Measurements from ENCODE around the gene NCF4. TPM values are rescaled to one million over a fixed set of nuclear protein-coding genes. Genes with fewer than 3 reads are reported as not detected.

The NCF4 gene
- total RNA-seq, 2 experiments from 2014 or later: 44.1 to 48.2 TPM

GRCh38 chr22:36913427-36914389 is 52.9 kb downstream of the NCF4 start, which contains the start of gene CSF2RB:
Gene CSF2RB, plus strand, starts transcription at chr22:36913628. Its CDS starts 8,580 bp downstream, at chr22:36922208.
- Mint-ChIP-seq H3K36me3 (ENCODE audit: low read depth) (no peaks in the 10 kb centered on the region), H3K4me1 (ENCODE audit: low read depth) (no peaks in the 10 kb centered on the region), H3K4me3 (peak within 1 kb of the TSS; percentile 20), H3K27me3 (ENCODE audit: low read depth) (peaks cover 32% of the 10 kb centered on the region), H3K27ac (peak within 1 kb of the TSS; percentile 27), H3K9me3 (ENCODE audit: insufficient read depth) (no peaks in the 10 kb centered on the region)
- no peak for ATAC-seq
- CTCF ChIA-PET: interaction anchor here (1.5 kb wide), 1 partner anchor 58 kb away, joined by 6 read pairs; no protein-coding TSS in a partner anchor
- no peak for DNase-seq
- POLR2A ChIA-PET: interaction anchor here (0.9 kb wide), 1 partner anchor 52 kb away, joined by 4 read pairs; no protein-coding TSS in a partner anchor

- peaks cover 32% of the 10 kb centered on the region for H3K27me3 Mint-ChIP-seq (ENCODE audit: low read depth)
These were observed 53.6 kb downstream of the NCF4 start for GRCh38 chr22:36914390-36914752.

GRCh38 chr22:36916034-36916433 is 55.2 kb downstream of the NCF4 start:
- ATAC-seq (no peak), DNase-seq (no peak)
- CTCF ChIA-PET: no interaction called here
- no peaks in the 10 kb centered on the region for H3K9me3 Mint-ChIP-seq (ENCODE audit: insufficient read depth)
- no peak overlapping the region for H3K4me3 Mint-ChIP-seq
- no peaks in the 10 kb centered on the region for H3K36me3 Mint-ChIP-seq (ENCODE audit: low read depth)
- POLR2A ChIA-PET: no interaction called here
- no peak overlapping the region for H3K27ac Mint-ChIP-seq
- no peaks in the 10 kb centered on the region for H3K4me1 Mint-ChIP-seq (ENCODE audit: low read depth)
- peaks cover 31% of the 10 kb centered on the region for H3K27me3 Mint-ChIP-seq (ENCODE audit: low read depth)

More at GRCh38 chr22:36914390-36914752, 53.6 kb downstream of the NCF4 start:
- ATAC-seq: no peak
- Mint-ChIP-seq H3K9me3 (ENCODE audit: insufficient read depth) (no peaks in the 10 kb centered on the region), H3K36me3 (ENCODE audit: low read depth) (no peaks in the 10 kb centered on the region), H3K27ac (peak overlapping the region; percentile 27), H3K4me1 (ENCODE audit: low read depth) (no peaks in the 10 kb centered on the region), H3K4me3 (no peak overlapping the region)
- CTCF ChIA-PET: interaction anchor here (1.3 to 1.5 kb wide), 2 partner anchors 58 to 59 kb away, joined by 6 read pairs; no protein-coding TSS in a partner anchor
- DNase-seq: no peak
- POLR2A ChIA-PET: interaction anchor here (0.9 kb wide), 1 partner anchor 53 kb away, joined by 4 read pairs; no protein-coding TSS in a partner anchor

- H3K4me1 Mint-ChIP-seq (ENCODE audit: low read depth): no peaks in the 10 kb centered on the region
- POLR2A ChIA-PET: no interaction called here
- CTCF ChIA-PET: interaction anchor here (2.0 kb wide), 1 partner anchor 62 kb away, joined by 7 read pairs; no protein-coding TSS in a partner anchor
- H3K9me3 Mint-ChIP-seq (ENCODE audit: insufficient read depth): no peaks in the 10 kb centered on the region
- no peak overlapping the region for H3K4me3 Mint-ChIP-seq
- no peaks in the 10 kb centered on the region for H3K36me3 Mint-ChIP-seq (ENCODE audit: low read depth)
- H3K27me3 Mint-ChIP-seq (ENCODE audit: low read depth): peaks cover 25% of the 10 kb centered on the region
- DNase-seq: no peak
- no peak for ATAC-seq
- no peak overlapping the region for H3K27ac Mint-ChIP-seq
These were observed 57.9 kb downstream of the NCF4 start for GRCh38 chr22:36918586-36919284.

- ATAC-seq: no peak
- CTCF ChIA-PET: no interaction called here
- no peak overlapping the region for H3K27ac Mint-ChIP-seq
- peaks cover 20% of the 10 kb centered on the region for H3K27me3 Mint-ChIP-seq (ENCODE audit: low read depth)
- DNase-seq: no peak
- peaks cover 17% of the 10 kb centered on the region for H3K4me1 Mint-ChIP-seq (ENCODE audit: low read depth)
- H3K9me3 Mint-ChIP-seq (ENCODE audit: insufficient read depth): no peaks in the 10 kb centered on the region
- H3K36me3 Mint-ChIP-seq (ENCODE audit: low read depth): no peaks in the 10 kb centered on the region
- POLR2A ChIA-PET: no interaction called here
- H3K4me3 Mint-ChIP-seq: no peak overlapping the region
These were observed 60.7 kb downstream of the NCF4 start for GRCh38 chr22:36921309-36922104.

GRCh38 chr22:36922105-36922608 is 61.4 kb downstream of the NCF4 start:
- H3K9me3 Mint-ChIP-seq (ENCODE audit: insufficient read depth): no peaks in the 10 kb centered on the region
- peaks cover 23% of the 10 kb centered on the region for H3K4me1 Mint-ChIP-seq (ENCODE audit: low read depth)
- no peak for DNase-seq
- H3K27me3 Mint-ChIP-seq (ENCODE audit: low read depth): peaks cover 16% of the 10 kb centered on the region
- ChIA-PET CTCF (no interaction called here), POLR2A (no interaction called here)
- no peak overlapping the region for H3K27ac Mint-ChIP-seq
- no peak overlapping the region for H3K4me3 Mint-ChIP-seq
- ATAC-seq: no peak
- no peaks in the 10 kb centered on the region for H3K36me3 Mint-ChIP-seq (ENCODE audit: low read depth)

- no peak for DNase-seq
- Mint-ChIP-seq H3K27me3 (ENCODE audit: low read depth) (peaks cover 15% of the 10 kb centered on the region), H3K9me3 (ENCODE audit: insufficient read depth) (no peaks in the 10 kb centered on the region), H3K4me3 (no peak overlapping the region), H3K27ac (no peak overlapping the region), H3K4me1 (ENCODE audit: low read depth) (peaks cover 26% of the 10 kb centered on the region), H3K36me3 (ENCODE audit: low read depth) (no peaks in the 10 kb centered on the region)
- ChIA-PET CTCF (no interaction called here), POLR2A (no interaction called here)
- no peak for ATAC-seq
These were observed 61.9 kb downstream of the NCF4 start for GRCh38 chr22:36922711-36923110.

GRCh38 chr22:36923131-36923788 is 62.5 kb downstream of the NCF4 start:
- Mint-ChIP-seq H3K4me3 (no peak overlapping the region), H3K4me1 (ENCODE audit: low read depth) (peaks cover 26% of the 10 kb centered on the region)
- POLR2A ChIA-PET: no interaction called here

GRCh38 chr22:36924151-36924698 is 63.4 kb downstream of the NCF4 start:
- Mint-ChIP-seq H3K4me3 (no peak overlapping the region), H3K27ac (no peak overlapping the region), H3K36me3 (ENCODE audit: low read depth) (no peaks in the 10 kb centered on the region), H3K27me3 (ENCODE audit: low read depth) (peaks cover 16% of the 10 kb centered on the region), H3K4me1 (ENCODE audit: low read depth) (peaks cover 26% of the 10 kb centered on the region), H3K9me3 (ENCODE audit: insufficient read depth) (no peaks in the 10 kb centered on the region)
- ChIA-PET CTCF (no interaction called here), POLR2A (no interaction called here)
- ATAC-seq (no peak), DNase-seq (no peak)

More at GRCh38 chr22:36923131-36923788, 62.5 kb downstream of the NCF4 start:
- no peak for DNase-seq
- ATAC-seq: no peak
- CTCF ChIA-PET: no interaction called here
- H3K27me3 Mint-ChIP-seq (ENCODE audit: low read depth): peaks cover 16% of the 10 kb centered on the region
- H3K36me3 Mint-ChIP-seq (ENCODE audit: low read depth): no peaks in the 10 kb centered on the region
- H3K27ac Mint-ChIP-seq: no peak overlapping the region
- no peaks in the 10 kb centered on the region for H3K9me3 Mint-ChIP-seq (ENCODE audit: insufficient read depth)

- Mint-ChIP-seq H3K27me3 (ENCODE audit: low read depth) (peaks cover 9% of the 10 kb centered on the region), H3K9me3 (ENCODE audit: insufficient read depth) (no peaks in the 10 kb centered on the region), H3K4me3 (no peak overlapping the region), H3K27ac (peak overlapping the region; percentile 9), H3K4me1 (ENCODE audit: low read depth) (peaks cover 26% of the 10 kb centered on the region), H3K36me3 (ENCODE audit: low read depth) (no peaks in the 10 kb centered on the region)
- ATAC-seq (no peak), DNase-seq (no peak)
- CTCF ChIA-PET: no interaction called here
- POLR2A ChIA-PET: no interaction called here
These were observed 64.8 kb downstream of the NCF4 start for GRCh38 chr22:36925388-36926290.
